GM23248 (cell line): Measurements from ENCODE around the gene SYCP1. TPM values are rescaled to one million over a fixed set of nuclear protein-coding genes. Genes with fewer than 3 reads are reported as not detected.

Experiments used
- DNase-seq: peaks from one replicate; pipeline ENCODE4 v3.0.0-alpha.2; 2015
- H2AFZ ChIP-seq: fragments of 200-600 bp; sonication (generic); 2 replicates; pipeline ENCODE4 v1.6.1; 2016; ENCODE audit warnings: antibody characterized with exemption
- H3F3A ChIP-seq: fragments of 200-600 bp; sonication (generic); 2 replicates; pipeline ENCODE4 v1.6.1; 2016; ENCODE audit warnings: mild to moderate bottlenecking, antibody characterized with exemption, mixed run types; ENCODE audit not compliant: insufficient read depth
- H3K27ac ChIP-seq: fragments of 200-600 bp; sonication (generic); 2 replicates; pipeline ENCODE4 v1.5.1; 2016; ENCODE audit warnings: mild to moderate bottlenecking
- H3K27me3 ChIP-seq: fragments of 200-600 bp; sonication (generic); replicated peaks from 2 replicates; pipeline ENCODE4 v1.6.1; 2016; ENCODE audit warnings: mild to moderate bottlenecking; ENCODE audit not compliant: insufficient read depth
- H3K36me3 ChIP-seq: fragments of 200-600 bp; sonication (generic); 2 replicates; pipeline ENCODE4 v1.6.1; 2016; ENCODE audit warnings: low read depth, mild to moderate bottlenecking
- H3K4me1 ChIP-seq: fragments of 200-600 bp; sonication (generic); 2 replicates; pipeline ENCODE4 v1.6.1; 2016; ENCODE audit warnings: mild to moderate bottlenecking; ENCODE audit not compliant: insufficient read depth
- H3K4me2 ChIP-seq: fragments of 200-600 bp; sonication (generic); one replicate; pipeline ENCODE4 v1.6.1; 2016; ENCODE audit warnings: mild to moderate bottlenecking; ENCODE audit not compliant: unreplicated experiment
- H3K4me3 ChIP-seq: fragments of 200-600 bp; sonication (generic); 2 replicates; pipeline ENCODE4 v1.5.1; 2016; ENCODE audit warnings: mild to moderate bottlenecking
- H3K79me2 ChIP-seq: fragments of 200-600 bp; sonication (generic); 2 replicates; pipeline ENCODE4 v1.6.1; 2016; ENCODE audit warnings: mild to moderate bottlenecking; ENCODE audit not compliant: insufficient read depth
- H3K9ac ChIP-seq: fragments of 200-600 bp; sonication (generic); 2 replicates; pipeline ENCODE4 v1.6.1; 2016; ENCODE audit warnings: mild to moderate bottlenecking
- H3K9me2 ChIP-seq: fragments of 200-600 bp; sonication (generic); 2 replicates; pipeline ENCODE4 v1.6.1; 2016; ENCODE audit warnings: mixed run types, mild to moderate bottlenecking, moderate library complexity; ENCODE audit not compliant: insufficient read depth
- H3K9me3 ChIP-seq: fragments of 200-600 bp; sonication (generic); one replicate; pipeline ENCODE4 v1.6.1; 2017; ENCODE audit warnings: low read depth
- H4K20me1 ChIP-seq: fragments of 200-600 bp; sonication (generic); 2 replicates; pipeline ENCODE4 v1.6.0; 2016; ENCODE audit not compliant: insufficient read depth
- EZH2 ChIP-seq: fragments of 200-600 bp; sonication (generic); IDR thresholded peaks from 2 replicates; pipeline ENCODE4 v1.6.1; 2018; ENCODE audit warnings: antibody characterized with exemption, mild to moderate bottlenecking; ENCODE audit not compliant: insufficient read depth, poor library complexity, severe bottlenecking
- EZH2phosphoT487 ChIP-seq: fragments of 200-600 bp; sonication (generic); IDR thresholded peaks from 2 replicates; pipeline ENCODE4 v1.6.1; 2018; ENCODE audit warnings: antibody characterized with exemption, moderate library complexity, mild to moderate bottlenecking, low read depth; ENCODE audit not compliant: insufficient read depth
- in situ Hi-C: fragments of 300-500 bp; cut with MboI; formaldehyde crosslinking; loops from 2 replicates; pipeline ENCODE4 v1.15.0; 2020
- polyA plus RNA-seq: library from polyadenylated mRNA; unstranded; fragments of >200 nt; fragmentation: Nextera tagmentation; extraction: Ambion mirVana; gene quantifications from 2 replicates; pipeline ENCODE4 v1.2.1, GENCODE V29; 2016
- total RNA-seq: library from RNA; depleted of rRNA; stranded (reverse); fragments of >200 nt; shearing (Covaris generic); gene quantifications from 2 replicates; pipeline ENCODE4 v1.2.3, GENCODE V29; 2014; rRNA removed

Gene SYCP1
- total and polyA plus RNA-seq, 2 experiments from 2014 or later = not detected

GRCh38 chr1:115041654-115042053 is 187.0 kb downstream of the SYCP1 start:
- DNase-seq = peak; percentile 42

More at GRCh38 chr1:115041654-115042053, 187.0 kb downstream of the SYCP1 start:
- no peaks in the 10 kb centered on the region for H4K20me1 ChIP-seq
- H3K9me3 ChIP-seq = no peaks in the 10 kb centered on the region
- in situ Hi-C loops = no loop called here
- H3K9ac ChIP-seq = no peak overlapping the region
- TF ChIP-seq EZH2 (no peak), EZH2phosphoT487 (no peak)
- no peaks in the 10 kb centered on the region for H3K9me2 ChIP-seq
- H3K4me3 ChIP-seq = no peak overlapping the region
- no peaks in the 10 kb centered on the region for H3K36me3 ChIP-seq
- H3K4me1 ChIP-seq = no peaks in the 10 kb centered on the region
- no peak overlapping the region for H3K27ac ChIP-seq
- no peaks in the 10 kb centered on the region for H3F3A ChIP-seq
- no peak overlapping the region for H2AFZ ChIP-seq
- no peaks in the 10 kb centered on the region for H3K79me2 ChIP-seq
- H3K4me2 ChIP-seq = no peak overlapping the region
- no peaks in the 10 kb centered on the region; the same call in 1 of the 2 replicates for H3K27me3 ChIP-seq

Other genes starting within 250 kb of the SYCP1 start
- gene DENND2C, start 184.8 kb upstream of the SYCP1 start, total RNA-seq = 5.9 and 6.8 TPM in 2 replicates
- gene DENND2C, start 184.8 kb upstream of the SYCP1 start, polyA plus RNA-seq = 2.8 and 3.3 TPM in 2 replicates
- not detected in 2 replicates for gene AMPD1, start 159.3 kb upstream of the SYCP1 start, total RNA-seq
- not detected in 2 replicates for gene AMPD1, start 159.3 kb upstream of the SYCP1 start, polyA plus RNA-seq
- 65.0 and 70.7 TPM in 2 replicates for gene NRAS, start 138.1 kb upstream of the SYCP1 start, total RNA-seq
- gene NRAS, start 138.1 kb upstream of the SYCP1 start, polyA plus RNA-seq = 36.8 and 38.7 TPM in 2 replicates
- 621 and 808 TPM in 2 replicates for gene CSDE1, start 96.9 kb upstream of the SYCP1 start, total RNA-seq
- 274 and 297 TPM in 2 replicates for gene CSDE1, start 96.9 kb upstream of the SYCP1 start, polyA plus RNA-seq
- gene SIKE1, start 74.2 kb upstream of the SYCP1 start, total RNA-seq = 70.3 and 106 TPM in 2 replicates
- 50.9 and 53.0 TPM in 2 replicates for gene SIKE1, start 74.2 kb upstream of the SYCP1 start, polyA plus RNA-seq
- not detected in 2 replicates for gene TSHB, start 175.0 kb downstream of the SYCP1 start, total RNA-seq
- not detected in 2 replicates for gene TSHB, start 175.0 kb downstream of the SYCP1 start, polyA plus RNA-seq
- 2.7 and 9.0 TPM in 2 replicates for gene TSPAN2, start 234.6 kb downstream of the SYCP1 start, total RNA-seq
- gene TSPAN2, start 234.6 kb downstream of the SYCP1 start, polyA plus RNA-seq = 8.1 and 10.1 TPM in 2 replicates